B cell (primary cell): ENCODE results near the gene CLEC4G. TPM values are rescaled to one million over a fixed set of nuclear protein-coding genes. Genes with fewer than 3 reads are reported as not detected.

Experiments
- ATAC-seq: fragments of 200-7000 bp; cut with Tn5 transposase; one replicate; pipeline ENCODE4 v1.10.0; 2021; ENCODE audit warnings: low read depth, mild to moderate bottlenecking, moderate number of reproducible peaks, moderate library complexity
- CTCF ChIA-PET: fragments of 350-600 bp; sonication (Branson Sonifier 250); formaldehyde crosslinking; loops from one replicate; lab custom pipeline; 2021; ENCODE audit warnings: antibody characterized with exemption, inconsistent platforms; lab: Charles Lee
- POLR2A ChIA-PET: fragments of 350-600 bp; sonication (Branson Sonifier 250); formaldehyde crosslinking; loops from one replicate; lab custom pipeline; 2021; ENCODE audit warnings: antibody characterized with exemption; lab: Charles Lee
- DNase-seq: peaks from one replicate; pipeline ENCODE4 v3.0.0; 2013
- H2AFZ ChIP-seq: 2 replicates; pipeline ENCODE4 v1.6.1; 2012; ENCODE audit warnings: mild to moderate bottlenecking, low read depth, low read length; ENCODE audit not compliant: insufficient read depth, poor library complexity, severe bottlenecking
- H3K27ac ChIP-seq, 2 donors: 1 replicate in 1 of 2; 2 replicates in 1 of 2; pipeline ENCODE4 v1.5.1; 2012 to 2013; ENCODE audit warnings: low read length in 2 of 2, mild to moderate bottlenecking in 2 of 2, moderate library complexity in 1 of 2
- H3K27me3 ChIP-seq, 4 experiments: fragments of 200-600 bp in 1 of 4; sonication (generic) in 1 of 4; replicated peaks in 1 of 4; 1 replicate in 2 of 4; 2 replicates in 2 of 4; pipeline versions ENCODE4 v1.6.1 to v1.7.0; 2013 to 2016; ENCODE audit warnings: low read length in 3 of 4, mild to moderate bottlenecking in 2 of 4, mixed read lengths in 1 of 4, moderate library complexity in 1 of 4; ENCODE audit not compliant: insufficient read depth in 4 of 4, control insufficient read depth in 3 of 4; ENCODE audit errors: control extremely low read depth in 1 of 4
- H3K36me3 ChIP-seq, 2 experiments: replicated peaks in 1 of 2; 1 replicate in 1 of 2; 2 replicates in 1 of 2; pipeline versions ENCODE4 v1.6.1 to v1.7.1; 2013; ENCODE audit warnings: low read length in 1 of 2; ENCODE audit not compliant: insufficient read depth in 2 of 2, control insufficient read depth in 1 of 2; ENCODE audit errors: control extremely low read depth in 1 of 2, extremely low read depth in 1 of 2
- H3K4me1 ChIP-seq, 2 donors: fragments of 200-600 bp in 1 of 2; sonication (generic) in 1 of 2; 1 replicate in 1 of 2; 2 replicates in 1 of 2; pipeline versions ENCODE4 v1.5.1 to v1.6.1; 2013 to 2017; ENCODE audit warnings: low read length in 2 of 2; ENCODE audit not compliant: control insufficient read depth in 2 of 2, insufficient read depth in 2 of 2
- H3K4me2 ChIP-seq: replicated peaks from 2 replicates; pipeline ENCODE3; 2012; ENCODE audit warnings: mild to moderate bottlenecking, low read depth, low read length; ENCODE audit not compliant: poor library complexity, severe bottlenecking
- H3K4me3 ChIP-seq, 5 experiments: fragments of 200-600 bp in 1 of 5; sonication (generic) in 1 of 5; 1 replicate in 3 of 5; 2 replicates in 2 of 5; pipeline versions ENCODE4 v1.5.1 to v1.7.0; 2011 to 2016; ENCODE audit warnings: low read length in 4 of 5, mild to moderate bottlenecking in 4 of 5, low read depth in 2 of 5, control low read depth in 1 of 5, moderate library complexity in 1 of 5; ENCODE audit not compliant: insufficient read depth in 1 of 5; ENCODE audit errors: control extremely low read depth in 1 of 5, extremely low read depth in 1 of 5
- H3K79me2 ChIP-seq: fragments of 200-600 bp; sonication (generic); one replicate; pipeline ENCODE4 v1.6.0; 2016; ENCODE audit warnings: low read length; ENCODE audit not compliant: control insufficient read depth, insufficient read depth
- H3K9ac ChIP-seq: fragments of 200-600 bp; sonication (generic); 2 replicates; pipeline ENCODE4 v1.6.1; 2017; ENCODE audit warnings: mild to moderate bottlenecking, low read length, moderate library complexity
- H3K9me3 ChIP-seq, 3 donors: one replicate each; pipeline versions ENCODE4 v1.6.1 to v1.7.1; 2013; ENCODE audit warnings: low read length in 2 of 3; ENCODE audit not compliant: control insufficient read depth in 2 of 3, insufficient read depth in 1 of 3; ENCODE audit errors: control extremely low read depth in 1 of 3
- H4K20me1 ChIP-seq: 2 replicates; pipeline ENCODE4 v1.6.0; 2012; ENCODE audit warnings: mild to moderate bottlenecking, low read length; ENCODE audit not compliant: insufficient read depth, control insufficient read depth, poor library complexity, severe bottlenecking
- H3K27ac Mint-ChIP-seq: one replicate; pipeline ENCODE4 v1.8.0; 2021; ENCODE audit warnings: mixed read lengths
- H3K27me3 Mint-ChIP-seq: one replicate; pipeline ENCODE4 v1.8.0; 2021; ENCODE audit warnings: mixed read lengths
- H3K4me1 Mint-ChIP-seq: one replicate; pipeline ENCODE4 v1.8.0; 2021; ENCODE audit warnings: mixed read lengths
- H3K4me3 Mint-ChIP-seq: one replicate; pipeline ENCODE4 v1.8.0; 2021; ENCODE audit warnings: mixed read lengths
- H3K9me3 Mint-ChIP-seq: one replicate; pipeline ENCODE4 v1.8.0; 2022; ENCODE audit warnings: mixed read lengths; ENCODE audit not compliant: insufficient read depth
- CTCF ChIP-seq: fragments of 200-600 bp; IDR thresholded peaks from one replicate; pipeline ENCODE4 v1.8.0; 2022; ENCODE audit warnings: antibody characterized with exemption, mild to moderate bottlenecking
- EZH2 ChIP-seq: IDR thresholded peaks from 2 replicates; pipeline ENCODE4 v1.6.1; 2012; ENCODE audit warnings: borderline replicate concordance, low read depth, mild to moderate bottlenecking, moderate library complexity, low read length; ENCODE audit not compliant: insufficient read depth, poor library complexity, severe bottlenecking
- WGBS: methylation state at CpG from one replicate; pipeline ENCODE4 v1.1.5; 2013; ENCODE audit warnings: missing lambda C conversion rate; ENCODE audit not compliant: insufficient coverage; 5-methylcytosine and 5-hydroxymethylcytosine counted together
- intact Hi-C: fragments of 100-400 bp; cut with micrococcal nuclease; formaldehyde crosslinking; loops from one replicate; pipeline ENCODE4 v1.10.0; 2022
- polyA plus RNA-seq: library from polyadenylated mRNA; depleted of rRNA; stranded (reverse); fragments of >200 nt; gene quantifications from 2 replicates; pipeline ENCODE4 v1.2.3, GENCODE V29; 2012
- total RNA-seq, 2 donors: library from RNA; stranded (reverse); fragments of 120-200 nt in 1 of 2; gene quantifications; 1 replicate in 1 of 2; 2 replicates in 1 of 2; pipeline versions ENCODE4 v1.2.3 to v1.2.4, GENCODE V29; 2013 to 2022

CLEC4G gene
- total and polyA plus RNA-seq, 2 donors (not counting 1 experiment from before 2014, with no cell fraction given) = 1.3 TPM; not detected in 1

DNA sequence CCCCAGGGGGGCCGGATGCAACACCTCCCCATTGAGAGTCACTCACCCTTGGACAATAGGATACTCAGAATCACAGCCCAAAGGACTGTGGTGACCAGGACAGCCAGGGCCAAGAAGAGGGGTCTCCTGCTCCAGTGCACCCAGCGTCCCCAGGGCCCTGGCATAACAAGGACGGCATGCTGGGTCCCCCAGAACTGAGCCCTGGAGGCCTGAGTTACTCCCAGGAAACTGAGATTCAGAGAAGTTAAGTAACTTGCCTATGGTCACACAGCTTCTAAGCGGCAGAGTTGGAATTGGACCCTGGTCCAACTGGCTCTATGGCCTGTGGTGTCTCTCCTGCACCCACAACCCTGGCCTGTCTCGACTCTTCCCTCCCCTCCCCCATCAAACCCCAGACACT is 295 bp downstream of the CLEC4G start:
- WGBS = 90% methylated on average over 4 of the region's 5 CpGs
- DNase-seq (no peak), ATAC-seq (no peak)
- peaks cover 34% of the 10 kb centered on the region for H3K4me1 Mint-ChIP-seq
- no peaks in the 10 kb centered on the region for H3K36me3 ChIP-seq
- H3K27ac ChIP-seq = no peak overlapping the region
- peaks cover 0 to 24% (median 0%) of the 10 kb centered on the region in 3 donors for H3K9me3 ChIP-seq
- H3K79me2 ChIP-seq = no peaks in the 10 kb centered on the region
- TF ChIP-seq EZH2 (no peak), CTCF (no peak)
- no peak overlapping the region for H2AFZ ChIP-seq
- H3K9me3 Mint-ChIP-seq = no peaks in the 10 kb centered on the region
- H3K27me3 ChIP-seq = peaks cover 0 to 40% (median 19%) of the 10 kb centered on the region in 4 experiments
- CTCF ChIA-PET = interaction anchor here (1.1 kb wide), 1 partner anchor 72 kb away, joined by 3 read pairs; no protein-coding TSS in a partner anchor
- H3K4me3 Mint-ChIP-seq = peak overlapping the region; percentile 34
- no peak overlapping the region for H3K4me3 ChIP-seq
- peak overlapping the region; percentile 37 for H3K27ac Mint-ChIP-seq
- H3K9ac ChIP-seq = no peak overlapping the region
- intact Hi-C loops = no loop called here
- peaks cover 27% of the 10 kb centered on the region for H3K27me3 Mint-ChIP-seq
- H3K4me1 ChIP-seq = peaks cover 27 to 40% of the 10 kb centered on the region in 2 donors
- H4K20me1 ChIP-seq = no peaks in the 10 kb centered on the region
- POLR2A ChIA-PET = no interaction called here
- no peak overlapping the region for H3K4me2 ChIP-seq

- intact Hi-C loops = no loop called here
- peaks cover 34% of the 10 kb centered on the region for H3K4me1 Mint-ChIP-seq
- H3K27me3 Mint-ChIP-seq = peaks cover 27% of the 10 kb centered on the region
Measured at GRCh38 chr19:7731218-7731595, 703 bp downstream of the CLEC4G start.

More at GRCh38 chr19:7731218-7731595, 703 bp downstream of the CLEC4G start:
- peaks cover 0 to 40% (median 20%) of the 10 kb centered on the region in 4 experiments for H3K27me3 ChIP-seq
- no peak overlapping the region for H3K4me3 Mint-ChIP-seq
- no peak overlapping the region for H2AFZ ChIP-seq
- ChIA-PET CTCF (no interaction called here), POLR2A (interaction anchor here (0.6 kb wide), 1 partner anchor 1148 kb away, joined by 3 read pairs; no protein-coding TSS in a partner anchor)
- no peak overlapping the region for H3K4me3 ChIP-seq
- H3K4me1 ChIP-seq = peaks cover 27 to 40% of the 10 kb centered on the region in 2 donors
- H3K9me3 ChIP-seq = peaks cover 0 to 24% (median 0%) of the 10 kb centered on the region in 3 donors
- peak overlapping the region; percentile 53 for H3K9ac ChIP-seq
- no peaks in the 10 kb centered on the region for H3K79me2 ChIP-seq
- H3K4me2 ChIP-seq = peak overlapping the region; percentile 77
- no peak overlapping the region for H3K27ac Mint-ChIP-seq
- H3K36me3 ChIP-seq = no peaks in the 10 kb centered on the region
- H4K20me1 ChIP-seq = no peaks in the 10 kb centered on the region
- no peaks in the 10 kb centered on the region for H3K9me3 Mint-ChIP-seq
- ATAC-seq (no peak), DNase-seq (no peak)
- TF ChIP-seq EZH2 (no peak), CTCF (no peak)
- no peak overlapping the region for H3K27ac ChIP-seq
- 73% methylated on average over 39 of the region's 39 CpGs for WGBS
